Cortex of kidney (tissue), 1 donor: ENCODE measurements around the gene RPS3.

Experiments used
- DNase-seq: peaks from one replicate; lab custom pipeline; 2025; lab: John Stamatoyannopoulos, UW

The RPS3 gene

GRCh38 chr11:75420224-75421034 lies 21.1 kb downstream of the RPS3 start:
- no peak for DNase-seq

- DNase-seq, result no peak
Measured at GRCh38 chr11:75421035-75421602, 21.8 kb downstream of the RPS3 start.

GRCh38 chr11:75421902-75422247 lies 22.6 kb downstream of the RPS3 start:
- no peak for DNase-seq

- DNase-seq, result no peak
Measured at GRCh38 chr11:75422248-75423231, 23.2 kb downstream of the RPS3 start.

GRCh38 chr11:75423721-75424120 lies 24.4 kb downstream of the RPS3 start:
- DNase-seq, result no peak

GRCh38 chr11:75424396-75424795 lies 25.1 kb downstream of the RPS3 start:
- no peak for DNase-seq

- no peak for DNase-seq
Measured at GRCh38 chr11:75425422-75425821, 26.1 kb downstream of the RPS3 start.

GRCh38 chr11:75426720-75427086 lies 27.4 kb downstream of the RPS3 start:
- DNase-seq, result no peak

GRCh38 chr11:75427181-75427580 lies 27.9 kb downstream of the RPS3 start:
- no peak for DNase-seq

GRCh38 chr11:75428281-75428724 lies 29.0 kb downstream of the RPS3 start:
- no peak for DNase-seq

GRCh38 chr11:75428989-75429640 lies 29.8 kb downstream of the RPS3 start:
- no peak for DNase-seq

GRCh38 chr11:75429641-75429901 lies 30.3 kb downstream of the RPS3 start:
- no peak for DNase-seq

- DNase-seq, result no peak
Measured at GRCh38 chr11:75429902-75430713, 30.8 kb downstream of the RPS3 start.

GRCh38 chr11:75430714-75431532 lies 31.6 kb downstream of the RPS3 start:
- DNase-seq, result no peak

GRCh38 chr11:75431533-75432525 lies 32.5 kb downstream of the RPS3 start:
- DNase-seq, result no peak

- no peak for DNase-seq
Measured at GRCh38 chr11:75432911-75433321, 33.6 kb downstream of the RPS3 start, which contains the start of gene KLHL35. KLHL35 (minus strand) TSS chr11:75433203; CDS start chr11:75430629, 2,574 bp downstream.

- no peak for DNase-seq
Measured at GRCh38 chr11:75433443-75433842, 34.1 kb downstream of the RPS3 start.

GRCh38 chr11:75434051-75434450 lies 34.7 kb downstream of the RPS3 start:
- no peak for DNase-seq

GRCh38 chr11:75434886-75435570 lies 35.7 kb downstream of the RPS3 start:
- no peak for DNase-seq
